ENCODE data around the gene CTTNBP2.

DNA sequence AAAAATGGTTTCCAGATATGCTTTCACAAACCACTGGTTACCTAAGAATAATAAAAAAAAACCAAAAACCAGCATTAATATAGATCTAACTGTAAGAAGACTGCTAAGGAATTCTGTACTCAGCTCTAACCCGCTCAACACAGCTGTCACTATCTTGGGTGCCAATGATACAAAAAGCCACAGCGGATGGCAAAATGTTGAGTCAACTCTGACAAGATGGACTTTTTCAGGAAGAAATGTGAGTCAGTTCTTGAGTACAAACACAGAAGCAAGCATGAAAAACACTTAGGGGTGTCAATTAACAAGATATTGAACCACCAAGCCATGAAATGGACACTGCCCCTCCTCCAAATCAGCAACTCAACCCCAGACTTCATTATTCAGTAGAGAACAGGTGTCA lies 55.0 kb downstream of the CTTNBP2 start:
- TF ChIP-seq U2AF1 (optimal IDR thresholded peaks at IDR 0.05; ENCODE audit: low read depth, low read length) (no peak), JDP2 (CRISPR knock-in tag; IDR thresholded peaks at IDR 0.05; ENCODE audit: borderline replicate concordance) (no peak), RFX5 (IDR thresholded peaks at IDR 0.05; ENCODE audit: low read depth, low read length) (no peak), ZNF331 (CRISPR knock-in tag; IDR thresholded peaks at IDR 0.05) (no peak), ZNF282 (IDR thresholded peaks at IDR 0.05; ENCODE audit: partially characterized antibody) (no peak), YEATS4 (CRISPR knock-in tag; IDR thresholded peaks at IDR 0.05; ENCODE audit: borderline replicate concordance) (no peak)
- TF ChIP-seq, protein P1, sequence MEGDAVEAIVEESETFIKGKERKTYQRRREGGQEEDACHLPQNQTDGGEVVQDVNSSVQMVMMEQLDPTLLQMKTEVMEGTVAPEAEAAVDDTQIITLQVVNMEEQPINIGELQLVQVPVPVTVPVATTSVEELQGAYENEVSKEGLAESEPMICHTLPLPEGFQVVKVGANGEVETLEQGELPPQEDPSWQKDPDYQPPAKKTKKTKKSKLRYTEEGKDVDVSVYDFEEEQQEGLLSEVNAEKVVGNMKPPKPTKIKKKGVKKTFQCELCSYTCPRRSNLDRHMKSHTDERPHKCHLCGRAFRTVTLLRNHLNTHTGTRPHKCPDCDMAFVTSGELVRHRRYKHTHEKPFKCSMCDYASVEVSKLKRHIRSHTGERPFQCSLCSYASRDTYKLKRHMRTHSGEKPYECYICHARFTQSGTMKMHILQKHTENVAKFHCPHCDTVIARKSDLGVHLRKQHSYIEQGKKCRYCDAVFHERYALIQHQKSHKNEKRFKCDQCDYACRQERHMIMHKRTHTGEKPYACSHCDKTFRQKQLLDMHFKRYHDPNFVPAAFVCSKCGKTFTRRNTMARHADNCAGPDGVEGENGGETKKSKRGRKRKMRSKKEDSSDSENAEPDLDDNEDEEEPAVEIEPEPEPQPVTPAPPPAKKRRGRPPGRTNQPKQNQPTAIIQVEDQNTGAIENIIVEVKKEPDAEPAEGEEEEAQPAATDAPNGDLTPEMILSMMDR (CRISPR knock-in tag; IDR thresholded peaks at IDR 0.05), result no peak
- TF ChIP-seq, protein P2, sequence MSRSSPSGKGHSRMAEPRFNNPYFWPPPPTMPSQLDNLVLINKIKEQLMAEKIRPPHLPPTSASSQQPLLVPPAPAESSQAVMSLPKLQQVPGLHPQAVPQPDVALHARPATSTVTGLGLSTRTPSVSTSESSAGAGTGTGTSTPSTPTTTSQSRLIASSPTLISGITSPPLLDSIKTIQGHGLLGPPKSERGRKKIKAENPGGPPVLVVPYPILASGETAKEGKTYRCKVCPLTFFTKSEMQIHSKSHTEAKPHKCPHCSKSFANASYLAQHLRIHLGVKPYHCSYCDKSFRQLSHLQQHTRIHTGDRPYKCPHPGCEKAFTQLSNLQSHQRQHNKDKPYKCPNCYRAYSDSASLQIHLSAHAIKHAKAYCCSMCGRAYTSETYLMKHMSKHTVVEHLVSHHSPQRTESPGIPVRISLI (CRISPR knock-in tag; IDR thresholded peaks at IDR 0.05; ENCODE audit: borderline replicate concordance), result no peak

Measured in HepG2 (cell line).